ES-I3 (cell line): ENCODE measurements around the gene ARL5C.
"Not testable (repeated sequence)": the region's sequence is repeated elsewhere in the genome, so short reads cannot be mapped to it uniquely, and the experiment has no call there.

Experiments
- H3K36me3 ChIP-seq: 2 replicates; pipeline ENCODE4 v1.6.1; 2013; ENCODE audit warnings: mild to moderate bottlenecking, low read length, control low read depth, moderate library complexity; ENCODE audit not compliant: insufficient read depth
- H3K4me1 ChIP-seq: 2 replicates; pipeline ENCODE4 v1.6.1; 2013; ENCODE audit warnings: mild to moderate bottlenecking, control low read depth, low read length; ENCODE audit not compliant: insufficient read depth
- H3K9ac ChIP-seq: 2 replicates; pipeline ENCODE4 v1.6.1; 2013; ENCODE audit warnings: low read depth, mild to moderate bottlenecking, low read length, moderate library complexity
- H3K9me3 ChIP-seq: 2 replicates; pipeline ENCODE4 v1.6.1; 2013; ENCODE audit warnings: mild to moderate bottlenecking, low read length, moderate library complexity; ENCODE audit not compliant: control insufficient read depth, insufficient read depth

The ARL5C gene

GRCh38 chr17:39183045-39183444, 17.1 kb upstream of the ARL5C start:
- Histone ChIP-seq H3K4me1 (no peaks in the 10 kb centered on the region), H3K9ac (no peak overlapping the region), H3K36me3 (peaks cover 7% of the 10 kb centered on the region), H3K9me3 (no peaks in the 10 kb centered on the region)

- Histone ChIP-seq H3K4me1 (no peaks in the 10 kb centered on the region), H3K9me3 (no peaks in the 10 kb centered on the region), H3K36me3 (peaks cover 7% of the 10 kb centered on the region; the same call in 1 of the 2 replicates), H3K9ac (no peak overlapping the region)
These were observed 15.3 kb upstream of the ARL5C start for GRCh38 chr17:39181303-39181702.

GRCh38 chr17:39178536-39178935, 12.6 kb upstream of the ARL5C start:
- no peak overlapping the region for H3K9ac ChIP-seq
- peaks cover 7% of the 10 kb centered on the region; the same call in 1 of the 2 replicates for H3K36me3 ChIP-seq
- H3K9me3 ChIP-seq = no peaks in the 10 kb centered on the region
- H3K4me1 ChIP-seq = peaks cover 6% of the 10 kb centered on the region; the same call in 1 of the 2 replicates

GRCh38 chr17:39177256-39177655, 11.3 kb upstream of the ARL5C start:
- H3K9ac ChIP-seq = no peak overlapping the region
- H3K4me1 ChIP-seq = peaks cover 12% of the 10 kb centered on the region
- no peaks in the 10 kb centered on the region for H3K36me3 ChIP-seq
- H3K9me3 ChIP-seq = no peaks in the 10 kb centered on the region

- no peaks in the 10 kb centered on the region for H3K9me3 ChIP-seq
- peaks cover 20% of the 10 kb centered on the region for H3K4me1 ChIP-seq
- H3K36me3 ChIP-seq = no peaks in the 10 kb centered on the region
- H3K9ac ChIP-seq = no peak overlapping the region
These were observed 9.7 kb upstream of the ARL5C start for GRCh38 chr17:39175695-39176093.

- peak overlapping the region; percentile 46; the same call in 1 of the 2 replicates for H3K9ac ChIP-seq
- H3K9me3 ChIP-seq = no peaks in the 10 kb centered on the region
- peaks cover 20% of the 10 kb centered on the region for H3K4me1 ChIP-seq
- no peaks in the 10 kb centered on the region for H3K36me3 ChIP-seq
These were observed 9.1 kb upstream of the ARL5C start for GRCh38 chr17:39174920-39175694.

- H3K9me3 ChIP-seq = no peaks in the 10 kb centered on the region
- H3K4me1 ChIP-seq = peaks cover 20% of the 10 kb centered on the region
- no peak overlapping the region for H3K9ac ChIP-seq
- H3K36me3 ChIP-seq = no peaks in the 10 kb centered on the region
These were observed 7.7 kb upstream of the ARL5C start for GRCh38 chr17:39173526-39174274.

- Histone ChIP-seq H3K36me3 (no peaks in the 10 kb centered on the region), H3K4me1 (peaks cover 20% of the 10 kb centered on the region), H3K9me3 (no peaks in the 10 kb centered on the region), H3K9ac (no peak overlapping the region)
These were observed 7.1 kb upstream of the ARL5C start for GRCh38 chr17:39173080-39173479.

- peaks cover 20% of the 10 kb centered on the region for H3K4me1 ChIP-seq
- no peak overlapping the region for H3K9ac ChIP-seq
- no peaks in the 10 kb centered on the region for H3K9me3 ChIP-seq
- H3K36me3 ChIP-seq = no peaks in the 10 kb centered on the region
These were observed 6.0 kb upstream of the ARL5C start for GRCh38 chr17:39171933-39172332.

- Histone ChIP-seq H3K4me1 (peaks cover 28% of the 10 kb centered on the region), H3K9me3 (no peaks in the 10 kb centered on the region), H3K9ac (no peak overlapping the region), H3K36me3 (no peaks in the 10 kb centered on the region)
These were observed 4.6 kb upstream of the ARL5C start for GRCh38 chr17:39170558-39170957.

- H3K9me3 ChIP-seq = no peaks in the 10 kb centered on the region
- H3K9ac ChIP-seq = no peak overlapping the region
- H3K4me1 ChIP-seq = peaks cover 28% of the 10 kb centered on the region
- H3K36me3 ChIP-seq = no peaks in the 10 kb centered on the region
These were observed 4.1 kb upstream of the ARL5C start for GRCh38 chr17:39170109-39170508.

- Histone ChIP-seq H3K36me3 (no peaks in the 10 kb centered on the region), H3K4me1 (peaks cover 25% of the 10 kb centered on the region), H3K9me3 (no peaks in the 10 kb centered on the region), H3K9ac (no peak overlapping the region)
These were observed 3.6 kb upstream of the ARL5C start for GRCh38 chr17:39169518-39169917.

GRCh38 chr17:39169101-39169500, 3.1 kb upstream of the ARL5C start:
- Histone ChIP-seq H3K9ac (no peak overlapping the region), H3K9me3 (no peaks in the 10 kb centered on the region), H3K4me1 (peaks cover 22% of the 10 kb centered on the region), H3K36me3 (no peaks in the 10 kb centered on the region)

GRCh38 chr17:39168503-39168902, 2.5 kb upstream of the ARL5C start:
- H3K36me3 ChIP-seq, H3K9ac ChIP-seq, H3K9me3 ChIP-seq: not testable (repeated sequence)
- H3K4me1 ChIP-seq = peaks cover 21% of the 10 kb centered on the region

GRCh38 chr17:39167476-39167875, 1.5 kb upstream of the ARL5C start:
- Histone ChIP-seq H3K36me3 (no peaks in the 10 kb centered on the region), H3K9ac (no peak overlapping the region), H3K9me3 (no peaks in the 10 kb centered on the region), H3K4me1 (peaks cover 17% of the 10 kb centered on the region)
